Naive thymus-derived CD4-positive, alpha-beta T cell (primary cell): ENCODE measurements around the gene UBAC1. TPM values are rescaled to one million over a fixed set of nuclear protein-coding genes. Genes with fewer than 3 reads are reported as not detected.

Source experiments
- ATAC-seq: fragments of 150-1000 bp; cut with Tn5 transposase; 2 replicates; pipeline ENCODE4 v1.10.0; 2021; ENCODE audit warnings: mild to moderate bottlenecking, moderate library complexity
- CTCF ChIA-PET: fragments of 350-600 bp; sonication (Branson Sonifier 250); formaldehyde crosslinking; loops from one replicate; lab custom pipeline; 2021; ENCODE audit warnings: antibody characterized with exemption; lab: Charles Lee
- POLR2A ChIA-PET: fragments of 350-600 bp; sonication (Branson Sonifier 250); formaldehyde crosslinking; loops from one replicate; lab custom pipeline; 2021; ENCODE audit warnings: antibody characterized with exemption, inconsistent platforms; lab: Charles Lee
- DNase-seq, 9 donors: peaks; one replicate each; pipeline versions ENCODE4 v3.0.0 to v3.0.0-alpha.2; 2020 to 2022; ENCODE audit warnings: mixed read lengths in 1 of 9
- H3K27ac ChIP-seq: one replicate; pipeline ENCODE4 v1.7.0; 2013; ENCODE audit warnings: mild to moderate bottlenecking, low read depth, low read length, moderate library complexity
- H3K27me3 ChIP-seq, 2 donors: one replicate each; pipeline ENCODE4 v1.7.0; 2013; ENCODE audit warnings: low read length in 2 of 2, mild to moderate bottlenecking in 2 of 2, moderate library complexity in 2 of 2; ENCODE audit not compliant: control insufficient read depth in 2 of 2, insufficient read depth in 2 of 2
- H3K36me3 ChIP-seq, 3 experiments: 1 replicate in 2 of 3; 2 replicates in 1 of 3; pipeline ENCODE4 v1.7.0; 2013; ENCODE audit warnings: low read length in 3 of 3, mild to moderate bottlenecking in 3 of 3, moderate library complexity in 1 of 3; ENCODE audit not compliant: insufficient read depth in 3 of 3, control insufficient read depth in 2 of 3
- H3K4me1 ChIP-seq, 2 donors: one replicate each; pipeline ENCODE4 v1.7.0; 2013; ENCODE audit warnings: low read length in 2 of 2, mild to moderate bottlenecking in 2 of 2, moderate library complexity in 1 of 2; ENCODE audit not compliant: control insufficient read depth in 2 of 2, insufficient read depth in 2 of 2
- H3K4me3 ChIP-seq: 2 replicates; pipeline ENCODE4 v1.7.0; 2013; ENCODE audit warnings: mild to moderate bottlenecking, low read length
- H3K9me3 ChIP-seq, 3 experiments: 1 replicate in 2 of 3; 2 replicates in 1 of 3; pipeline ENCODE4 v1.7.0; 2013; ENCODE audit warnings: low read length in 3 of 3; ENCODE audit not compliant: control insufficient read depth in 2 of 3
- H3K27ac Mint-ChIP-seq, 9 donors: one replicate each; pipeline ENCODE4 v1.8.0; 2020 to 2022; ENCODE audit warnings: mixed read lengths in 9 of 9, mild to moderate bottlenecking in 8 of 9, moderate library complexity in 5 of 9, inconsistent platforms in 2 of 9
- H3K27me3 Mint-ChIP-seq, 5 donors: one replicate each; pipeline ENCODE4 v1.8.0; 2021 to 2022; ENCODE audit warnings: mixed read lengths in 5 of 5, mild to moderate bottlenecking in 1 of 5
- H3K36me3 Mint-ChIP-seq, 5 donors: one replicate each; pipeline ENCODE4 v1.8.0; 2020 to 2022; ENCODE audit warnings: mixed read lengths in 5 of 5, mild to moderate bottlenecking in 3 of 5, inconsistent platforms in 1 of 5
- H3K4me1 Mint-ChIP-seq, 7 donors: one replicate each; pipeline ENCODE4 v1.8.0; 2020 to 2022; ENCODE audit warnings: mixed read lengths in 7 of 7, mild to moderate bottlenecking in 3 of 7, inconsistent platforms in 1 of 7
- H3K4me3 Mint-ChIP-seq, 10 donors: one replicate each; pipeline ENCODE4 v1.8.0; 2020 to 2022; ENCODE audit warnings: mild to moderate bottlenecking in 10 of 10, mixed read lengths in 10 of 10, moderate library complexity in 6 of 10, inconsistent platforms in 2 of 10
- H3K9me3 Mint-ChIP-seq, 11 donors: one replicate each; pipeline ENCODE4 v1.8.0; 2020 to 2022; ENCODE audit warnings: mixed read lengths in 11 of 11, mild to moderate bottlenecking in 4 of 11, inconsistent platforms in 1 of 11, moderate library complexity in 1 of 11
- intact Hi-C, 2 donors: fragments of 100-400 bp; cut with micrococcal nuclease; formaldehyde crosslinking; loops; one replicate each; pipeline ENCODE4 v1.15.1; 2023
- polyA plus RNA-seq, 2 donors: library from polyadenylated mRNA; unstranded; fragments of 300-500 nt; fragmentation: Illumina TruSeq; gene quantifications; one replicate each; pipeline ENCODE4 v1.2.3, GENCODE V29; 2021
- total RNA-seq, 6 experiments: library from RNA in 5 of 6; stranded (reverse) in 5 of 6; gene quantifications; 1 replicate in 5 of 6; 2 replicates in 1 of 6; pipeline ENCODE4 v1.2.3 and lab custom pipeline; 2021 to 2026

UBAC1 gene
- total and polyA plus RNA-seq, 7 experiments from 2014 or later: 19.6 to 36.1 (median 31.2) TPM

DNA sequence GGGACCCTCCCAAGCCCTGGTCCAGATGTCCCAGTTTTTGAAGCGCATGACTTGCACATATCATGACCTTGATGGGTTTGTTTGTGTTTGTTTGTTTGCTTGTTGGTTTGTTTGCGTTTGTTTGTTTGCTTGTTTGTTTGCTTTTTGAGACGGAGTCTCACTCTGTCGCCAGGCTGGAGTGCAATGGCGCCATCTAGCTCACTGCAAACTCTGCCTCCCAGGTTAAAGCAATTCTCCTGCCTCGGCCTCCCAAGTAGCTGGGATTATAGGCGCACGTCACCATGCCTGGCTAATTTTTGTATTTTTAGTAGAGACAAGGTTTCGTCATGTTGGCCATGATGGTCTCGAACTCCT is 13.0 kb upstream of the UBAC1 start:
- H3K27me3 Mint-ChIP-seq: peaks cover 0 to 2% (median 0%) of the 10 kb centered on the region in 5 donors
- H3K9me3 ChIP-seq: no peaks in the 10 kb centered on the region
- H3K36me3 Mint-ChIP-seq: no peaks in the 10 kb centered on the region
- H3K27ac Mint-ChIP-seq: no peak overlapping the region
- ATAC-seq (no peak), DNase-seq (no peak)
- no peaks in the 10 kb centered on the region for H3K27me3 ChIP-seq
- H3K4me1 Mint-ChIP-seq: peaks cover 4 to 8% (median 6%) of the 10 kb centered on the region in 7 donors
- no peaks in the 10 kb centered on the region for H3K36me3 ChIP-seq
- no peak overlapping the region for H3K4me3 ChIP-seq
- H3K4me1 ChIP-seq: peaks cover 6 to 8% of the 10 kb centered on the region in 2 donors
- ChIA-PET CTCF (no interaction called here), POLR2A (no interaction called here)
- peaks cover 0 to 2% (median 0%) of the 10 kb centered on the region in 11 donors for H3K9me3 Mint-ChIP-seq
- no peak overlapping the region for H3K27ac ChIP-seq
- intact Hi-C loops: no loop called here
- H3K4me3 Mint-ChIP-seq: no peak overlapping the region

- Histone ChIP-seq H3K4me1 (peaks cover 0 to 2% of the 10 kb centered on the region in 2 donors), H3K27ac (no peak overlapping the region), H3K27me3 (no peaks in the 10 kb centered on the region), H3K4me3 (no peak overlapping the region), H3K36me3 (no peaks in the 10 kb centered on the region), H3K9me3 (no peaks in the 10 kb centered on the region)
- Mint-ChIP-seq H3K4me3 (no peak overlapping the region), H3K27me3 (peaks cover 0 to 4% (median 0%) of the 10 kb centered on the region in 5 donors), H3K4me1 (peaks cover 0 to 8% (median 0%) of the 10 kb centered on the region in 7 donors), H3K27ac (peak overlapping the region in 1 of 9 donors; percentile 46), H3K9me3 (peaks cover 0 to 2% (median 0%) of the 10 kb centered on the region in 11 donors), H3K36me3 (no peaks in the 10 kb centered on the region)
- intact Hi-C loops: no loop called here
- ATAC-seq (peak; percentile 56), DNase-seq (no peak)
- POLR2A ChIA-PET: no interaction called here
- CTCF ChIA-PET: no interaction called here
Observed at GRCh38 chr9:135973277-135974219, 12.4 kb upstream of the UBAC1 start.

- Histone ChIP-seq H3K27me3 (no peaks in the 10 kb centered on the region), H3K36me3 (no peaks in the 10 kb centered on the region), H3K27ac (no peak overlapping the region), H3K4me1 (peaks cover 4 to 8% of the 10 kb centered on the region in 2 donors), H3K9me3 (no peaks in the 10 kb centered on the region), H3K4me3 (no peak overlapping the region)
- peaks cover 6 to 14% (median 8%) of the 10 kb centered on the region in 7 donors for H3K4me1 Mint-ChIP-seq
- no peak overlapping the region for H3K4me3 Mint-ChIP-seq
- ATAC-seq (peak; percentile 60), DNase-seq (peak in 8 of 9 donors; percentile 34 to 61 (median 56))
- H3K9me3 Mint-ChIP-seq: peaks cover 0 to 7% (median 0%) of the 10 kb centered on the region in 11 donors
- POLR2A ChIA-PET: no interaction called here
- intact Hi-C loops: no loop called here
- H3K36me3 Mint-ChIP-seq: no peaks in the 10 kb centered on the region
- peaks cover 0 to 6% (median 3%) of the 10 kb centered on the region in 5 donors for H3K27me3 Mint-ChIP-seq
- H3K27ac Mint-ChIP-seq: peak overlapping the region in 1 of 9 donors; percentile 37
- CTCF ChIA-PET: interaction anchor here (0.6 kb wide), 1 partner anchor 432 kb away, joined by 3 read pairs; no protein-coding TSS in a partner anchor
Observed at GRCh38 chr9:135971892-135972291, 10.7 kb upstream of the UBAC1 start.

- Histone ChIP-seq H3K36me3 (no peaks in the 10 kb centered on the region), H3K27ac (no peak overlapping the region), H3K4me3 (no peak overlapping the region), H3K27me3 (no peaks in the 10 kb centered on the region), H3K9me3 (no peaks in the 10 kb centered on the region), H3K4me1 (peaks cover 4 to 8% of the 10 kb centered on the region in 2 donors)
- intact Hi-C loops: no loop called here
- ChIA-PET CTCF (no interaction called here), POLR2A (no interaction called here)
- no peak overlapping the region for H3K27ac Mint-ChIP-seq
- peaks cover 6 to 14% (median 8%) of the 10 kb centered on the region in 7 donors for H3K4me1 Mint-ChIP-seq
- peaks cover 0 to 7% (median 0%) of the 10 kb centered on the region in 11 donors for H3K9me3 Mint-ChIP-seq
- DNase-seq (no peak), ATAC-seq (no peak)
- H3K36me3 Mint-ChIP-seq: no peaks in the 10 kb centered on the region
- no peak overlapping the region for H3K4me3 Mint-ChIP-seq
- H3K27me3 Mint-ChIP-seq: peaks cover 0 to 6% (median 3%) of the 10 kb centered on the region in 5 donors
Observed at GRCh38 chr9:135971111-135971766, 10.1 kb upstream of the UBAC1 start.

- no peaks in the 10 kb centered on the region for H3K36me3 ChIP-seq
- H3K27ac ChIP-seq: no peak overlapping the region
- Mint-ChIP-seq H3K4me1 (peaks cover 6 to 14% (median 8%) of the 10 kb centered on the region in 7 donors), H3K36me3 (no peaks in the 10 kb centered on the region), H3K27me3 (peaks cover 0 to 6% (median 3%) of the 10 kb centered on the region in 5 donors), H3K27ac (no peak overlapping the region), H3K9me3 (peaks cover 0 to 7% (median 0%) of the 10 kb centered on the region in 11 donors), H3K4me3 (no peak overlapping the region)
- intact Hi-C loops: no loop called here
- H3K4me1 ChIP-seq: peaks cover 4 to 8% of the 10 kb centered on the region in 2 donors
- H3K9me3 ChIP-seq: no peaks in the 10 kb centered on the region
- H3K27me3 ChIP-seq: no peaks in the 10 kb centered on the region
- DNase-seq (no peak), ATAC-seq (no peak)
- CTCF ChIA-PET: interaction anchor here (4.4 kb wide), 1 partner anchor 152 kb away, joined by 47 read pairs; no protein-coding TSS in a partner anchor
- POLR2A ChIA-PET: no interaction called here
- no peak overlapping the region for H3K4me3 ChIP-seq
Observed at GRCh38 chr9:135970128-135970815, 9.1 kb upstream of the UBAC1 start.

DNA sequence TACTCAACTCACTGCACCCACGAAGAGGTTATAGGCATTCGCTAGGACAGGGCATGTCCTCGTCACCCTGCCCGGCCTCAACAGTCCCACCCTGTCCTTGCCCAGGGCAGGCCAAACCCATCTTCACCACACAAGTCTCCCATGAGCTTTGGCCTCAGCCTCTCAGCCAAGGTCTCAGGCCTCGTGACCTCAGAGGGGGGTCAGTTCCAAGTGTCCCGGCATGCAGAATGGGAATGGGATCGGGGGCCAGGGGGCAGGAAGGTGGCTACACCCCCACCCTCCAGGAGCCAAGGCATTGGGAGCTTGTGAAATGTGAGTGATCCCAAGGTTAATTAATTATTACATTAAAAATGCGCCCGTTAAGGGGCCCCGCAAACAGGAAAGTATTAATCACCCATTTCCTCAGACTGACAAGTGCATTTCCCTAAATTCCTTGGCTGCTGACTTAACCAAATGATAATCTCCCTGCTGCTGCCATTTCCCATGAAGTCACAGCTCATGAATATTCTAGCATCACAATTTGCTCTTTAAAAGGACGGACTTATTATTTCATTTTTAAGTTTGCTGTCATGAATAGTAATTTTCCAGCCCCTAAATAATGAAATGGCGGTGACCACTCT is 8.0 kb upstream of the UBAC1 start:
- H3K27me3 Mint-ChIP-seq: peaks cover 0 to 6% (median 3%) of the 10 kb centered on the region in 5 donors
- Histone ChIP-seq H3K4me1 (peaks cover 4 to 8% of the 10 kb centered on the region in 2 donors), H3K27ac (no peak overlapping the region), H3K4me3 (no peak overlapping the region), H3K36me3 (no peaks in the 10 kb centered on the region), H3K9me3 (no peaks in the 10 kb centered on the region), H3K27me3 (no peaks in the 10 kb centered on the region)
- no peak overlapping the region for H3K27ac Mint-ChIP-seq
- peaks cover 0 to 7% (median 0%) of the 10 kb centered on the region in 11 donors for H3K9me3 Mint-ChIP-seq
- intact Hi-C loops: loop anchor here in 1 of 2 donors (10.0 kb wide), 1 partner anchor 276 kb away; the partner anchor contains the start of gene QSOX2
- H3K4me3 Mint-ChIP-seq: no peak overlapping the region
- POLR2A ChIA-PET: no interaction called here
- DNase-seq (no peak), ATAC-seq (peak; percentile 48)
- peaks cover 6 to 13% (median 8%) of the 10 kb centered on the region in 7 donors for H3K4me1 Mint-ChIP-seq
- no peaks in the 10 kb centered on the region for H3K36me3 Mint-ChIP-seq
- CTCF ChIA-PET: interaction anchor here (0.5 to 4.4 kb wide), 3 partner anchors 20 to 153 kb away, joined by 3 to 47 read pairs (median 3); no protein-coding TSS in a partner anchor
